HEK293T (cell line): ENCODE data around the gene KSR2.

Source experiments
- CTCF ChIA-PET: fragments of 350-600 bp; formaldehyde crosslinking; extraction: SDS; loops from one replicate; lab custom pipeline; 2021; ENCODE audit warnings: antibody characterized with exemption, inconsistent platforms; lab: Yijun Ruan, JAX
- POLR2A ChIA-PET: fragments of 350-600 bp; formaldehyde crosslinking; extraction: SDS; loops from one replicate; lab custom pipeline; 2020; ENCODE audit warnings: antibody characterized with exemption, inconsistent platforms; lab: Yijun Ruan, JAX
- DNase-seq: peaks from one replicate; pipeline ENCODE4 v3.0.0; 2012; ENCODE audit warnings: mixed read lengths; ENCODE audit errors: extremely low spot score
- ARNT ChIP-seq: fragments of 450-650 bp; IDR thresholded peaks from 2 replicates; pipeline ENCODE4 v1.6.1; 2017; ENCODE audit warnings: mild to moderate bottlenecking
- BHLHE40 ChIP-seq: fragments of 450-650 bp; IDR thresholded peaks from 2 replicates; pipeline ENCODE4 v1.6.1; 2016; ENCODE audit warnings: mild to moderate bottlenecking, moderate library complexity, borderline replicate concordance
- CTBP1 ChIP-seq: fragments of 450-650 bp; IDR thresholded peaks from 2 replicates; pipeline ENCODE4 v1.6.1; 2016; ENCODE audit warnings: borderline replicate concordance
- ELF4 ChIP-seq: fragments of 450-650 bp; IDR thresholded peaks from 2 replicates; pipeline ENCODE4 v1.6.1; 2017; ENCODE audit warnings: antibody characterized with exemption
- FOXA1 ChIP-seq: fragments of 450-650 bp; IDR thresholded peaks from 2 replicates; pipeline ENCODE4 v1.6.1; 2016; ENCODE audit warnings: mild to moderate bottlenecking
- FOXK2 ChIP-seq: fragments of 450-650 bp; IDR thresholded peaks from 2 replicates; pipeline ENCODE4 v1.6.1; 2016; ENCODE audit warnings: mild to moderate bottlenecking
- FOXM1 ChIP-seq: fragments of 450-650 bp; IDR thresholded peaks from 2 replicates; pipeline ENCODE4 v1.6.1; 2017; ENCODE audit warnings: mild to moderate bottlenecking, borderline replicate concordance
- HDGF ChIP-seq: fragments of 450-650 bp; IDR thresholded peaks from 2 replicates; pipeline ENCODE4 v1.6.1; 2017; ENCODE audit warnings: antibody characterized with exemption, borderline replicate concordance
- L3MBTL2 ChIP-seq: fragments of 450-650 bp; conservative IDR thresholded peaks from 2 replicates; pipeline ENCODE4 v1.6.1; 2016; ENCODE audit warnings: mild to moderate bottlenecking
- LEF1 ChIP-seq: fragments of 450-650 bp; IDR thresholded peaks from 2 replicates; pipeline ENCODE4 v1.6.1; 2017; ENCODE audit warnings: mild to moderate bottlenecking, borderline replicate concordance
- NFRKB ChIP-seq: fragments of 450-650 bp; IDR thresholded peaks from 2 replicates; pipeline ENCODE4 v1.6.1; 2016; ENCODE audit warnings: mild to moderate bottlenecking, moderate library complexity
- PKNOX1 ChIP-seq: fragments of 450-650 bp; IDR thresholded peaks from 2 replicates; pipeline ENCODE4 v1.6.1; 2016
- SP1 ChIP-seq: fragments of 450-650 bp; IDR thresholded peaks from 2 replicates; pipeline ENCODE4 v1.6.1; 2017
- SUZ12 ChIP-seq: fragments of 450-650 bp; IDR thresholded peaks from 2 replicates; pipeline ENCODE4 v1.6.1; 2016; ENCODE audit warnings: mild to moderate bottlenecking
- TARDBP ChIP-seq: fragments of 450-650 bp; IDR thresholded peaks from 2 replicates; pipeline ENCODE4 v1.6.1; 2016
- ZNF384 ChIP-seq: fragments of 450-650 bp; IDR thresholded peaks from 2 replicates; pipeline ENCODE4 v1.6.1; 2016

KSR2 gene

GRCh38 chr12:117844114-117844830, 124.5 kb downstream of the KSR2 start:
- ChIA-PET POLR2A (no interaction called here), CTCF (no interaction called here)
- DNase-seq, result no peak
- TF ChIP-seq NFRKB, result no peak
- no peak for TF ChIP-seq L3MBTL2
- no peak for TF ChIP-seq FOXK2
- TF ChIP-seq ZNF384, result no peak
- TF ChIP-seq CTBP1, result no peak

- TF ChIP-seq BHLHE40, result no peak
- TF ChIP-seq ELF4, result no peak
- no peak for TF ChIP-seq ARNT
- no peak for TF ChIP-seq SUZ12
- TF ChIP-seq FOXK2, result no peak
- TF ChIP-seq CTBP1, result no peak
- TF ChIP-seq TARDBP, result no peak
- no peak for TF ChIP-seq PKNOX1
- POLR2A ChIA-PET, result no interaction called here
- CTCF ChIA-PET, result no interaction called here
Observed at GRCh38 chr12:117842630-117843029, 126.2 kb downstream of the KSR2 start.

DNA sequence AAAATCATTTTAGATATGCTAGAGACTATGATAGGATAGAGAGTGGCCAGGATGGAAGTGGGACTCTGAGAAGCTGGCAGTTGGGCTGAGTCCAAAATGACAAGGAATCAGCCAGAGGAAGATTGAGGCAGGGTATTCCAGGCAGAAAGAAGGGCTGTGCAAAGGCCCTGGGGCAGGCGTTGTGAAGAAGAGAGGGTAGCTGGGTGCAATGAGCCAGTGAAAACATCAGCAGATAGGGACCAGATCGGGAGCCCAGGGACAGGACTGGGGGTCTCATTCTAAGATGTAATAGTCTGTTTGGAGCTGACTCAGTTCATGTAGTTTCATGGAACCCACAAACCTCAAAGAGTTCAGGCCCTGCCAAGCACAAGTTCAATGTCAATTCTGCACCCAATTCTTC, 126.6 kb downstream of the KSR2 start:
- no peak for TF ChIP-seq HDGF
- no peak for DNase-seq
- ChIA-PET CTCF (no interaction called here), POLR2A (no interaction called here)

More at GRCh38 chr12:117842630-117843029, 126.2 kb downstream of the KSR2 start:
- no peak for DNase-seq

GRCh38 chr12:117837737-117838050, 131.1 kb downstream of the KSR2 start:
- POLR2A ChIA-PET, result no interaction called here
- CTCF ChIA-PET, result interaction anchor here (0.6 to 2.5 kb wide), 11 partner anchors 11 to 627 kb away, joined by 3 to 17 read pairs (median 5); no protein-coding TSS in a partner anchor
- no peak for TF ChIP-seq NFRKB
- TF ChIP-seq L3MBTL2, result no peak
- TF ChIP-seq BHLHE40, result no peak
- TF ChIP-seq ELF4, result no peak
- TF ChIP-seq LEF1, result no peak
- no peak for TF ChIP-seq HDGF
- TF ChIP-seq SUZ12, result no peak
- no peak for TF ChIP-seq ARNT
- TF ChIP-seq SP1, result no peak
- TF ChIP-seq CTBP1, result no peak
- no peak for TF ChIP-seq FOXA1
- TF ChIP-seq FOXK2, result no peak
- TF ChIP-seq PKNOX1, result no peak
- TF ChIP-seq TARDBP, result no peak
- TF ChIP-seq ZNF384, result no peak
- DNase-seq, result no peak

GRCh38 chr12:117836999-117837736, 131.6 kb downstream of the KSR2 start:
- no peak for TF ChIP-seq TARDBP
- TF ChIP-seq FOXM1, result no peak
- no peak for TF ChIP-seq ELF4
- no peak for TF ChIP-seq L3MBTL2
- TF ChIP-seq ZNF384, result no peak
- no peak for TF ChIP-seq SUZ12
- no peak for TF ChIP-seq CTBP1
- no peak for TF ChIP-seq FOXA1
- no peak for TF ChIP-seq LEF1
- no peak for TF ChIP-seq HDGF
- no peak for TF ChIP-seq NFRKB
- no peak for TF ChIP-seq ARNT
- ChIA-PET CTCF (interaction anchor here (0.6 to 2.5 kb wide), 15 partner anchors 11 to 631 kb away, joined by 3 to 17 read pairs (median 4); no protein-coding TSS in a partner anchor), POLR2A (no interaction called here)
- DNase-seq, result peak; percentile 78

- no peak for TF ChIP-seq FOXA1
- TF ChIP-seq SUZ12, result no peak
- no peak for TF ChIP-seq HDGF
- TF ChIP-seq ARNT, result no peak
- no peak for DNase-seq
- ChIA-PET CTCF (interaction anchor here (0.9 to 2.1 kb wide), 7 partner anchors 10 to 630 kb away, joined by 3 to 17 read pairs (median 5); no protein-coding TSS in a partner anchor), POLR2A (no interaction called here)
Observed at GRCh38 chr12:117836476-117836875, 132.3 kb downstream of the KSR2 start.

GRCh38 chr12:117835156-117835555, 133.6 kb downstream of the KSR2 start:
- CTCF ChIA-PET, result interaction anchor here (0.5 to 1.0 kb wide), 3 partner anchors 22 to 1109 kb away, joined by 3 to 6 read pairs (median 5); no protein-coding TSS in a partner anchor
- no peak for DNase-seq
- TF ChIP-seq FOXM1, result no peak
- no peak for TF ChIP-seq PKNOX1
- TF ChIP-seq BHLHE40, result no peak
- no peak for TF ChIP-seq CTBP1
- TF ChIP-seq SP1, result no peak
- no peak for TF ChIP-seq ARNT
- no peak for TF ChIP-seq HDGF
- no peak for TF ChIP-seq L3MBTL2
- TF ChIP-seq ELF4, result no peak
- TF ChIP-seq LEF1, result no peak
- TF ChIP-seq TARDBP, result no peak
- TF ChIP-seq NFRKB, result no peak
- no peak for TF ChIP-seq FOXK2
- TF ChIP-seq SUZ12, result no peak
- no peak for TF ChIP-seq FOXA1
- no peak for TF ChIP-seq ZNF384
- POLR2A ChIA-PET, result no interaction called here
